ENCODE results near the gene KLF17. TPM values are rescaled to one million over a fixed set of nuclear protein-coding genes. Genes with fewer than 3 reads are reported as not detected.
"Not testable (repeated sequence)": the region's sequence is repeated elsewhere in the genome, so short reads cannot be mapped to it uniquely, and the experiment has no call there.

The KLF17 gene
- total RNA-seq, 1 experiment from 2014 or later: not detected

DNA sequence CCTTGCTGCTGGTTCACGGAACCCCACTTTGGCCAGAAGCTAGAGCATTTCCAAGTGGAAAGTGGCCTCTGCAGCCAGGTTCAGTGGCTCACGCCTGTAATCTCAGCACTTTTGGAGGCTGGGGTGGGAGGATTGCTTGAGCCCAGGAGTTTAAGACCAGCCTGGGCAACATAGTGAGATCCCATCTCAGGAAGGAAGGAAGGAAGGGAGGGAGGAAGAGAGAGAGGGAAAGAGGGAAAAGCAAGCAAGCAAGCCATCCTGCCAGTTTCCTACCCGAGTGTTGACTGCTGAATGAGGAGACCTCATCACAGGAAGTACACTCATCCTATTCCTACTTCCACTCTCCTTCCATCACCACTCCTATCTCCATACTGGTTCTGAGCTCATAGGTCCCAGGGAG is 12.8 kb upstream of the KLF17 start:
- DNase-seq (ENCODE audit: low spot score): no peak
- in situ Hi-C loops (cut with HindIII; ENCODE audit: low sequenced_read_pairs): no loop called here

DNA sequence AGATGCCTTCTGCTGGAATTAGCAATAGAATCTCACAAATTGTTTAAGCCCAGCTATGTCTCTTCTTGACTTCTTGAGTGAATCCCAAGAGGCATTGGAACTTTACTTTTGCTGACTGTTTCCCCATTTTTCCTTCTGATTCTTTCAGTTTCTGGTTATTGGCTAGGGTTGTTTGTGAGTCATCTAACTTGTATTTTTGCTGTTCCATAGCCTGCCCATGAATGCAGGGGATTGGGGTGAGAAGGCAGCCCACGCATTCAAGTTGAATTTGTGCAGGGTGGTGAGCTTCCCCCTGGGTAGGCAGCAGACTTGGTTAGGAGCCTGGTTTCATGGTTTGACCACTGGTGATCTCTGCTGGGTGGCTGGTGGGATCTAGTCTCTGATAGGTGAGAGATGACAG is 10.4 kb upstream of the KLF17 start:
- no peak for DNase-seq (ENCODE audit: low spot score)
- in situ Hi-C loops (cut with HindIII; ENCODE audit: low sequenced_read_pairs): no loop called here

GRCh38 chr1:44108971-44109370 is 9.7 kb upstream of the KLF17 start:
- in situ Hi-C loops (cut with HindIII; ENCODE audit: low sequenced_read_pairs): no loop called here
- DNase-seq (ENCODE audit: low spot score): no peak

- in situ Hi-C loops (cut with HindIII; ENCODE audit: low sequenced_read_pairs): no loop called here
- DNase-seq (ENCODE audit: low spot score): no peak
These were observed 7.7 kb upstream of the KLF17 start for GRCh38 chr1:44110916-44111315.

DNA sequence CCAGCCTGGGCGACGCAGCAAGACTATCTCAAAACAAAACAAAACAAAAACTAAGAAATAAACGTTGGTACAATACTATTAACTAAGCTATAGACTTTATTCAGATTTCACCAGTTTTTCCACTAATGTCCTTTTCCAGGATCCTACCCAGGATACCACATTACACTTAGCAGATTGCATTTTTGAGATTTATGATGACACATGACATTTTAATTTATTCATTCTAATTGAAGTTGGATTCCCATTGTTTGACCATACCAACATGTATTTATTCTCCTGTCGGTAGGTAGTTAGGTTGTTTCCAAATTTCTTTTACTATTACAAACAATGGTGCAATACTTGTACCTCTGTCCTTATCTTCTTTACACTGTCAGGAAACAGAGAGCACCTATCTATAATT is 6.8 kb upstream of the KLF17 start:
- in situ Hi-C loops (cut with HindIII; ENCODE audit: low sequenced_read_pairs): no loop called here
- no peak for DNase-seq (ENCODE audit: low spot score)

DNA sequence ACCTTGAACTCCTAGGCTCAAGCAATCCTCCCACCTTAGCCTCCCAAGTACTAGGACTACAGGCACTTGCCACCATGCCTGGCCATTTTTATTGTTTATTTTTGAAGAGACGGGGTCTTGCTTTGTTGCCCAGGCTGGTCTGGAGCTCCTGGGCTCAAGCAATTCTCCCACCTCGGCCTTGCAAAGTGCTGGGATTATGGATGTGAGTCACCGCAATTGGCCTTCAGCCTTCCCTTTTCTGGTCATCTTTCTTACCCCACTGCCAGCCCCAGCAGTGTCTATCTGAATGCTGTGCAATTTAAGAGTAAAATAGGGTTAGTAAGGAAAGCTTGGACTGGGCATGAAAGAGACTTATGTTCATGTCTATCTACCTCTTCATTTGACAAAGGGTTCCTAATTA is 6.1 kb upstream of the KLF17 start:
- in situ Hi-C loops (cut with HindIII; ENCODE audit: low sequenced_read_pairs): no loop called here
- no peak for DNase-seq (ENCODE audit: low spot score)

DNA sequence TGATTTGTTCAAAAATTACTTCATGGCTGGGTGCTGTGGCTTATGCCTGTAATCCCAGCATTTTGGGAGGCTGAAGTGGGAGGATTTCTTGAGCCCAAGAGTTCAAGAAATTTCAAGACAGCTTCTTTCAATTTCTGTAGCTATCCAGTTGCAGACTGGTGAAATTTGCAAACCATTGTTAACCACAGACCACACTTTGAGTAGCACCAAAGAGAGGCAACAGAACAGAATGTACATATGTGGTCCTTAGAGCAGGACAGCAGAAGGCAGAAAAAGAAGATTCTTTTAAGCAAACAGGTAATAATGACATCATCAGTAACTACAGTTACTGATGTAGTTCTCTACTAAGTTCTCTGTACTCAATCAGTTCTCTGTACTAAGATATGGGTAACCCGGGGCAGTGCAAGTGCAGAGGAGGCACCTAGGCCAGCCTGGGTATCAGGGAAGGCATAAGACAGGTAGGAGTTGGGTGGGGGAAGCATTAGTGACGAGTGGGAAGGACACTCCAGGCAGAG is 5.5 kb upstream of the KLF17 start:
- in situ Hi-C loops (cut with HindIII; ENCODE audit: low sequenced_read_pairs): no loop called here

DNA sequence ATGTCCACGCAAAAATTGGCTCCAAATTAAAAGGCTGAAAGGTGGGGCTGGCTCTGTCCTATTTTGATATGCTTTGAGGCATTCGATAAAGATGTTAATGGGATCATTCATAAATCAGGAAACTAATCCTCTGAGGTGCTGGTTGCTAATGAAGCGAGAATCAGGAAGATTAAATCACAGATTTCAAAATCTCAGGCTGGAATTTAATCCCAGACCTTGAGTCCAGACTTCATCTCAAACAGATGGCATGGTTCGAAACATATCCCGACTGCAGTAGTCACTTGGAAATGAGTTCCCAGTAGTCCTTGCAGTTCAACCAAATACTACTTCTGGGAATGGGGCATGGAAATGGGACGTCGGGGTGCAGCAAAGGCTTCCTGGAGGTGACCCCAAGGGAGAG is 4.5 kb upstream of the KLF17 start:
- no peak for DNase-seq (ENCODE audit: low spot score)
- in situ Hi-C loops (cut with HindIII; ENCODE audit: low sequenced_read_pairs): no loop called here

More for the DNA sequence above, 5.5 kb upstream of the KLF17 start:
- DNase-seq (ENCODE audit: low spot score): no peak

- in situ Hi-C loops (cut with HindIII; ENCODE audit: low sequenced_read_pairs): not testable (repeated sequence)
These were observed 1.3 kb upstream of the KLF17 start for GRCh38 chr1:44117272-44117671.

GRCh38 chr1:44119525-44119924 is 904 bp downstream of the KLF17 start:
- in situ Hi-C loops (cut with HindIII; ENCODE audit: low sequenced_read_pairs): no loop called here
- no peak for DNase-seq (ENCODE audit: low spot score)

More at GRCh38 chr1:44117272-44117671, 1.3 kb upstream of the KLF17 start:
- not testable (repeated sequence) for DNase-seq (ENCODE audit: low spot score)

GRCh38 chr1:44120398-44120949 is 1.9 kb downstream of the KLF17 start:
- in situ Hi-C loops (cut with HindIII; ENCODE audit: low sequenced_read_pairs): no loop called here

GRCh38 chr1:44129616-44130500 is 11.2 kb downstream of the KLF17 start:
- in situ Hi-C loops (cut with HindIII; ENCODE audit: low sequenced_read_pairs): no loop called here

More at GRCh38 chr1:44120398-44120949, 1.9 kb downstream of the KLF17 start:
- DNase-seq (ENCODE audit: low spot score): no peak

DNA sequence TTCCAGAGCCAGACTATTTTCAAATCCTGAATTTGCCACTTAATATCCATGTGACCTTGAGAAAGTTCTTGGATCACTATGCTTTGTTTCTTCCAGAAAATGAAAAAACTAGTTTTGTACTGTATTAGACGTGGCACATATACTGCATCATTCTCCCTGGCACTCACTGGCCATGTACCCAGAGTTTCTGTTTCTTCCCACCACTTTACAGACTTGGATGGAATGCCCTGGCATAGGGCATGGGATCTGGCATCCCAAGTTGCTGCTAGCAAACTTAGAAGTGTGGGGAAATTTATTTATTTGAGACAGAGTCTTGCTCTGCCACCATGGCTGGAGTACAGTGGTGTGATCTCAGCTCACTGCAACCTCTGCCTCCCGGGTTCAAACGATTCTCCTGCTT is 12.8 kb downstream of the KLF17 start:
- in situ Hi-C loops (cut with HindIII; ENCODE audit: low sequenced_read_pairs): no loop called here
- no peak for DNase-seq (ENCODE audit: low spot score)

More at GRCh38 chr1:44129616-44130500, 11.2 kb downstream of the KLF17 start:
- DNase-seq (ENCODE audit: low spot score): no peak

- in situ Hi-C loops (cut with HindIII; ENCODE audit: low sequenced_read_pairs): no loop called here
- no peak for DNase-seq (ENCODE audit: low spot score)
These were observed 15.7 kb downstream of the KLF17 start for GRCh38 chr1:44134071-44134920.

DNA sequence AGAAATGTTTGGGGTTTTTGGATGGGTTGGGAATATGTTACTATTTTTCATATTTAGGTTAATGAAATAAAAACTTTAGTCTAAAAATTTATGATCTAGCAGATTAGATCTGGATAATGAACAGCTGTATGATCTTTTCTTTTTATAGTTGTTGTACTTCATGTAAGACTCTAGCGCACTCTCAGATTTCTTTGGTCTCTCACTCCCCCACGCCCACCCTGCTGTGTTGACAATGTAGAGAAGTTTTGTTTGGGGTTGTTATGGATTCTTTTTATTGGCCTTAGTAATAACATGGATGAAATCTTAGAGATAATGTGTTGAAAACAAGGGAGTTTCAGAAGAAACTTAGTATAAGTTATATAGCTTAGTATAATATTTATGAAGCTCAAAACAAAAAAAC is 17.3 kb downstream of the KLF17 start:
- in situ Hi-C loops (cut with HindIII; ENCODE audit: low sequenced_read_pairs): no loop called here
- no peak for DNase-seq (ENCODE audit: low spot score)

DNA sequence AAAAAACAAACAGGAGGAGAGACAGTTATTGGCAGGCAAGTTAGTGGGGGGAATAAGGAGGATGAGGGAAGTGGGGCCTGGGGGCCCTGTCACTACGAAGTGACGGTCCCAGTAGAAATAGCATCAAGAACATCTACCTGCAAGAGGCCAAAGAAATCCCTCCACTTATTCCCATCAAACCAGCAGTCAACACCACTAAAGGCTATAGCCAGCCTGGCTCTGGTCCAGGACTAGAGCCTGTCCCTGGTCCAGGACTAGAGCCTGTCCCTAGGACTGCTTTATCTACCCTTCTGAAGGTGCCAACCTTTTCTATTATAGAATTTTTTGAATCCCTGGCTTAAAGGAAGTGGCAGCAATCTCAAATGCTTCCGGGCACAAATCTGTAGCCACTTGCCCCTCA is 19.6 kb downstream of the KLF17 start:
- in situ Hi-C loops (cut with HindIII; ENCODE audit: low sequenced_read_pairs): no loop called here

DNA sequence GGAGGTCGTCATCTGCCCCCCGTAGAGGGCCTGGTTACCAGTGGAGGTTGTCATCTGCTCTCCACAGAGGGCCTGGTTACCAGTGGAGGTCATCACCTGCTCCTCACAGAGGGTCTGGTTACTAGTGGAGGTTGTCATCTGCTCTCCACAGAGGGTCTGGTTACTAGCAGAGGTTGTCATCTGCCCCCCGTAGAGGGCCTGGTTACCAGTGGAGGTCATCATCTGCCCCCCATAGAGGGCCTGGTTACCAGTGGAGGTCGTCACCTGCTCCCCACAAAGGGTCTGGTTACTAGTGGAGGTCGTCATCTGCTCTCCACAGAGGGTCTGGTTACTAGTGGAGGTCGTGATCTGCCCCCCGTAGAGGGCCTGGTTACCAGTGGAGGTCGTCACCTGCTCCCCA is 20.9 kb downstream of the KLF17 start:
- in situ Hi-C loops (cut with HindIII; ENCODE audit: low sequenced_read_pairs); DNase-seq (ENCODE audit: low spot score): not testable (repeated sequence)

More for the DNA sequence above, 19.6 kb downstream of the KLF17 start:
- DNase-seq (ENCODE audit: low spot score): no peak

DNA sequence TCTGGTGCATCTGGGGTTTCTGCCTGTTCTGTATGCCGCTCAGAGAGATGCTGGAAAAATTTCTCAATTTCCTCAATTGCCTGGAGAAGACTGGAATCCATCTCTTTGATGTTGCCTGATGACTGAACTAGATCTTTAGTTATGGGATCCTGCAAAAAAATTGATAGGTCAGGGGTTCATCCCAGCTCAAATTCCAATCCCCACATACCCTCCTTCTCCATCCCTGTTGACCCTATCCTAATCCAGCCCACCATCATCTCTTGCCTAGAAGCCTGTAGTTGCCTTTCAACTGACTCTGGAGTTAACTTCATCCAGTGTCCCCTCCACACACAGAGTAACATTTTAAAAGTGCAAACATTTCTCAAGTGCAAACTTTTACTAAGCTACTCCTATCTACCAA is 22.9 kb downstream of the KLF17 start, which contains the start of gene KLF18:
Gene KLF18, minus strand, starts transcription at position 101 of the 400 bp plus-strand sequence. Its CDS starts 0 bp downstream, at position 101.
- DNase-seq (ENCODE audit: low spot score): no peak
- in situ Hi-C loops (cut with HindIII; ENCODE audit: low sequenced_read_pairs): no loop called here

DNA sequence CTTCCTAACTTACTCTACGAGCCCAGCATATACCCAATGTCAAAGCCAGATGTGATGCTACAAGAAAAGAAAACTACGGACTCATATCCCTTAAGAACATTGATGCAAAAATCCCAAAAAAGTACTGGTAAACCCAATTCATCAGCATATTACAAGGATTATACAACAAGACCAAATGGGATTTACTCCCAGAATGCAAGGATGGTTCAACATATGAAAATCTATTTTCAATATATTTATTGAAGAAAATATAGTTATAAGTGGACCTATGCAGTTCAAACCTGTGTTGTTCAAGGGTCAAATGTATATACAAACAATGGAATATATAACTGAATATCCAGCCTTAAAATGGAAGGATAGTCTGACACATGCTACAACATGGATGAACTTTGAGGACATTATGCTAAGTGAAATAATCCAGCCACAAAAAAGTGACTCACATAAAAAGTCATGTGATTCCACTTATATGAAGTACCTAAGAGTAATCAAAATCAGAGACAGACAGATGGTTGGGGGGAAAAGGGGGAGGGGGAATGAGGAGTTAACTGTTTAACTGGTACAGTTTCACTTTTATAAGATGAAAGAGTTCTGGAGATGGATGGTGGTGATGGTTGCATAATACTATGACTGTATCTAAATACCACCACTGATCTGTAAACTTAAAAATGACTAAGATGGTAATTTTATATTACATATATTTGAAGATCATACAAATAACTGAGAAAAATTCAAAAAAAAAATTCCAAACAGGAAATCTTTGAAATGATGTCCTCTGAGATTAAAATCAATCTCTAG is 26.5 kb downstream of the KLF17 start:
- in situ Hi-C loops (cut with HindIII; ENCODE audit: low sequenced_read_pairs): no loop called here
- DNase-seq (ENCODE audit: low spot score): no peak
